Measurements from ENCODE around the gene ACTL7B.

The ACTL7B gene

DNA sequence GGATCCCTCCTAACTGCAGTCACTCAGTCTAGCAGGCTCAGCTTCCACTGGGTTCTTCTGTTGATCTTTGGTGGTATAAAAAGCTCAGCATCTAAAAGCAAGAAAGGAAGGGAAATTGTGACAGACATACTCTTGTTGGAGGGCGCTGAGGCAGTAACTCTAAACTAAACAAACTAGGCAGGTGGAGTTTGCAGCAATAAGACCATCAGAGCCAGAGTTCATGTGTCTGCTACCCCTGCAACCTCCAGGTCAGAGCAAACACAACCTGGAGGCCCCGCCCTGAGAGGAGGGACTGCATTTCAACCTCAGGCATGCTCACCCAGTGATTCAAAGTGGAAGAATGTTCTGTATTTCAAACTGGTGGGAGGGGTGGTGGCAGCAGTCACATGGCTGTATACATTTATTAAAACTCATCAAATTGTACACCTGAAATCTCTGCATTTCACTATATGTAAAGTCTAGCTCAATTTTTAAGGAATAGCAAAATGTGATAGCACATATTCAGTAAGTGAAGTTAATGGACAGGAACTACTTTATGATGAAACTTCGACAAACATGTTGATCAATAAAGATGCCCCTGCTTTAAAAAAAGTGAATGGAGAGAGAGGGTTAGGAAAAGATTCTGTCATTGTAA is 13.4 kb upstream of the ACTL7B start:
- Histone ChIP-seq H3K36me3 (ENCODE audit: low read depth) (peaks cover 55% of the 10 kb centered on the region), H3K4me3 (ENCODE audit: severe bottlenecking) (no peak overlapping the region), H3K4me1 (ENCODE audit: insufficient read depth, poor library complexity, severe bottlenecking) (peaks cover 18% of the 10 kb centered on the region), H3K27ac (ENCODE audit: poor library complexity, severe bottlenecking) (peak overlapping the region; percentile 84), H3K9me3 (ENCODE audit: severe bottlenecking) (peaks cover 4% of the 10 kb centered on the region), H3K27me3 (ENCODE audit: insufficient read depth, poor library complexity, severe bottlenecking) (no peaks in the 10 kb centered on the region)
- ATAC-seq (ENCODE audit: low read depth) (peak; percentile 99), DNase-seq (ENCODE audit: low spot score) (peak; percentile 72)
- no peak for TF ChIP-seq CTCF (IDR thresholded peaks at IDR 0.05; ENCODE audit: poor library complexity, severe bottlenecking)

DNA sequence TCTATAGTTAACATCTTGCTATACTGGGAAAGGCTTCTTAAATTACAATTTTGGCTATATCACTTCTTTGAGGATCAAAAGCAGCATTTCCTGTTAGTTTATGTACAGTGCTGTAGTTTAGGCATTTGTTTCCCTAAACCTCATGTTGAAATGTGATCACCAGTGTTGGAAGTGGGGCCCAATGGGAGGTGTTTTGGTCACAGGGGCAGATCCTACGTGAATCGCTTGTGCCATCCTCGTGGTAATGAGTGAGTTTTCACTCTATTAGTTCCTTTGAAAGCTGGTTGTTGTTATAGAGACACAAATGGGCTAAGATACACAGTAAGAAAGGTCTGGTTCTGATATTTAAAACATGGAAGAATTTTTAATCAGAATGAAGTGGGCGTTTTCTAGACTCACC is 12.0 kb upstream of the ACTL7B start:
- ATAC-seq (ENCODE audit: low read depth), result no peak
- Histone ChIP-seq H3K27me3 (ENCODE audit: insufficient read depth, poor library complexity, severe bottlenecking) (no peaks in the 10 kb centered on the region), H3K4me1 (ENCODE audit: insufficient read depth, poor library complexity, severe bottlenecking) (peaks cover 18% of the 10 kb centered on the region), H3K27ac (ENCODE audit: poor library complexity, severe bottlenecking) (peak overlapping the region; percentile 84), H3K9me3 (ENCODE audit: severe bottlenecking) (peaks cover 4% of the 10 kb centered on the region), H3K36me3 (ENCODE audit: low read depth) (peaks cover 41% of the 10 kb centered on the region), H3K4me3 (ENCODE audit: severe bottlenecking) (no peak overlapping the region)
- DNase-seq (ENCODE audit: low spot score), result no peak
- no peak for TF ChIP-seq CTCF (IDR thresholded peaks at IDR 0.05; ENCODE audit: poor library complexity, severe bottlenecking)

- peaks cover 18% of the 10 kb centered on the region for H3K4me1 ChIP-seq (ENCODE audit: insufficient read depth, poor library complexity, severe bottlenecking)
- no peaks in the 10 kb centered on the region for H3K27me3 ChIP-seq (ENCODE audit: insufficient read depth, poor library complexity, severe bottlenecking)
- H3K27ac ChIP-seq (ENCODE audit: poor library complexity, severe bottlenecking), result no peak overlapping the region
- peaks cover 37% of the 10 kb centered on the region for H3K36me3 ChIP-seq (ENCODE audit: low read depth)
- no peak overlapping the region for H3K4me3 ChIP-seq (ENCODE audit: severe bottlenecking)
- ATAC-seq (ENCODE audit: low read depth) (no peak), DNase-seq (ENCODE audit: low spot score) (no peak)
- peaks cover 4% of the 10 kb centered on the region for H3K9me3 ChIP-seq (ENCODE audit: severe bottlenecking)
- no peak for TF ChIP-seq CTCF (IDR thresholded peaks at IDR 0.05; ENCODE audit: poor library complexity, severe bottlenecking)
Observed at GRCh38 chr9:108867116-108867515, 11.3 kb upstream of the ACTL7B start.

- no peak for TF ChIP-seq CTCF (IDR thresholded peaks at IDR 0.05; ENCODE audit: poor library complexity, severe bottlenecking)
- no peak for ATAC-seq (ENCODE audit: low read depth)
- no peaks in the 10 kb centered on the region for H3K9me3 ChIP-seq (ENCODE audit: severe bottlenecking)
- H3K4me3 ChIP-seq (ENCODE audit: severe bottlenecking), result no peak overlapping the region
- H3K27ac ChIP-seq (ENCODE audit: poor library complexity, severe bottlenecking), result no peak overlapping the region
- DNase-seq (ENCODE audit: low spot score), result no peak
- H3K27me3 ChIP-seq (ENCODE audit: insufficient read depth, poor library complexity, severe bottlenecking), result no peaks in the 10 kb centered on the region
- H3K36me3 ChIP-seq (ENCODE audit: low read depth), result peaks cover 26% of the 10 kb centered on the region
- peaks cover 18% of the 10 kb centered on the region for H3K4me1 ChIP-seq (ENCODE audit: insufficient read depth, poor library complexity, severe bottlenecking)
Observed at GRCh38 chr9:108866001-108866420, 10.2 kb upstream of the ACTL7B start.

GRCh38 chr9:108865037-108865436 is 9.3 kb upstream of the ACTL7B start:
- Histone ChIP-seq H3K4me3 (ENCODE audit: severe bottlenecking) (no peak overlapping the region), H3K27ac (ENCODE audit: poor library complexity, severe bottlenecking) (no peak overlapping the region), H3K36me3 (ENCODE audit: low read depth) (peaks cover 18% of the 10 kb centered on the region), H3K4me1 (ENCODE audit: insufficient read depth, poor library complexity, severe bottlenecking) (peaks cover 27% of the 10 kb centered on the region), H3K27me3 (ENCODE audit: insufficient read depth, poor library complexity, severe bottlenecking) (no peaks in the 10 kb centered on the region), H3K9me3 (ENCODE audit: severe bottlenecking) (no peaks in the 10 kb centered on the region)
- ATAC-seq (ENCODE audit: low read depth), result no peak
- no peak for DNase-seq (ENCODE audit: low spot score)
- no peak for TF ChIP-seq CTCF (IDR thresholded peaks at IDR 0.05; ENCODE audit: poor library complexity, severe bottlenecking)

Measured in RWPE2 (cell line).